SW 1271 (cell line): ENCODE data around the gene DCDC1.

Source experiments
- DNase-seq, 2 experiments: peaks; one replicate each; lab custom pipeline; 2025; lab: John Stamatoyannopoulos, UW

The DCDC1 gene, protein sequence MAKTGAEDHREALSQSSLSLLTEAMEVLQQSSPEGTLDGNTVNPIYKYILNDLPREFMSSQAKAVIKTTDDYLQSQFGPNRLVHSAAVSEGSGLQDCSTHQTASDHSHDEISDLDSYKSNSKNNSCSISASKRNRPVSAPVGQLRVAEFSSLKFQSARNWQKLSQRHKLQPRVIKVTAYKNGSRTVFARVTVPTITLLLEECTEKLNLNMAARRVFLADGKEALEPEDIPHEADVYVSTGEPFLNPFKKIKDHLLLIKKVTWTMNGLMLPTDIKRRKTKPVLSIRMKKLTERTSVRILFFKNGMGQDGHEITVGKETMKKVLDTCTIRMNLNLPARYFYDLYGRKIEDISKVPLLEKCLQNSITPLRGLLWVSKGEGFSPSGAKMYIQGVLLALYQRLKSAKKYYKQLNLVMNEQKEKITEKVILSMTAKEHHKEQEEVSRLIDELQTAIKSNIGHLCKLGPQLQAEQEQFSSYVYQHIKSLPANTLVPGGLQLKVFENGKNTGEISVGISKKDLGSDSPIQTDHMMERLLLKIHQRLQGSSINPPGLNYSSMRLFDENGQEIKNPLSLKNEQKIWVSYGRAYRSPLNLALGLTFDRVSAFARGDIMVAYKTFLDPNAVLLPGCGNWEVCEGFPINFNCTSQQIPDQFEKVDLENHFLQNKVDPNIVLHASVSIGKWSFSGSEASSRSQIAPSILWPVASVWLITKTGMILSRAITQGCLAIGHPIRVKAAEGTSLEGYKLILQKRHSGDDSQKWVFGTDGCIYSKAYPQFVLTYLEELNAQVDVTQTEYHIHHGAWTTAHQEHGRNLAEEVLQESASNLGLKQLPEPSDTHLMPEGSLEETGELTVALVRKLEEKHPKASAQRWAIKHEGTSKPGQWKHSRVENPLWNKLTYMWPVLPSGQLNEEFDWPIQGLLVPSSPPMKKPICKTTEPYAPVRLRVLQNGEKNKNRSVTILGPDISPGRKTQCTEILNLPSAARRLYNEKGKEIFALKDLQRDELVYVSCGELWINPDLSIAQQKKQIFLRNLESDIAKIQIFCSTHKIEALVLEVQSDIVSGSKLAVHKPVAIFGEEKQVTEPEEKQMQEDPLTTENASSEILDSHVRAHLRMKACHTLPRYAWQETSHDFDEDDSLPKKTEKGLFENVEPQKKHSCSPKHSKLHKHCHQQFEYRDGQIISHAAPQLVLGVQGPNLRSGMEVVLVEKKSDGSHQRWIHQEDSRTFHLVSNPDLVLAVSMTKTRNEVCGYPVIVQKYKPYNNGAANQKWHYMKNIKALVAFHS (N-terminal part only)

GRCh38 chr11:31369348-31370329 lies at the start of gene DCDC1, which contains the start of gene DNAJC24:
Gene DCDC1 (minus strand): TSS chr11:31369739. CDS start chr11:31328280, 41,459 bp downstream.
Gene DNAJC24 (plus strand): TSS chr11:31369860. CDS start chr11:31370749, 889 bp downstream.
- peak; percentile 66 to 90 for DNase-seq

DNA sequence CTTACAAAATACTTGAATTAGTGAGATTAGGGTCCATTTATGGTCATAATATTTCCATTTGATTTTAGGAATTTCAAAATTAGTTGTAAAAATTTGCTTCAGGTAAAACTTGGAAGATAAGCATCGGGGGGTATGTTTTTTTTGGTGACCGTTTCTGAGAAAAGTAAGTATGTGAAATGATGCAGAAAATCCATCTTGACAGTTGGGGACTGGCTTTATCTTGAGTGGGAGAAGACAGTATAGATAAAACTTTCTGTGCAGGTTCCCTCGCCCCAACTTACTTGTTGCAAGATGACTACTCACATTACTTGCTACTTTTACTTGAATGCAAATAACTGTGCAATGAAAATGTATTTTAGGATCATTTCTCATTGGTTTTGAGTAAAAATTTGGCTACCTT lies 49.6 kb upstream of the DCDC1 start:
- DNase-seq = no peak

DNA sequence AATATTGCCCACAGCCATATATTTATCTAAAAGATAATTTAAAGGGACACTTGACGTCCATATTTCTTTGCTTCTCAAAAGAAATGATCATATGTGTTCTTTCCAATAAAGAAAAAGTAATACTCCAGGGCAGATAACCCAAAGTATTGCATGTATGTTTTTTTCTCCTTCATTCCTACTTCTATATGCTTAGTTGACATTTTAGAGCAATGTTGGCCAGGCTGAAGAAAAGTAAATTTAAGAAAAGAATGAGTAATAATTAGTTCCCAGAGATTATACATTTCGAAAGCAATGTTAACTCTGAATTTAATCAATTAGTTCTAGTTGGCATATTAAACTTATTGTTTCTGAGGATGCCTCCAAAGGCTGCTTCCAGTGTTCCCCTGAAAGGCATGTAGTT lies 48.3 kb upstream of the DCDC1 start:
- DNase-seq = no peak

- no peak for DNase-seq
Measured at GRCh38 chr11:31417357-31417756, 47.8 kb upstream of the DCDC1 start.

DNA sequence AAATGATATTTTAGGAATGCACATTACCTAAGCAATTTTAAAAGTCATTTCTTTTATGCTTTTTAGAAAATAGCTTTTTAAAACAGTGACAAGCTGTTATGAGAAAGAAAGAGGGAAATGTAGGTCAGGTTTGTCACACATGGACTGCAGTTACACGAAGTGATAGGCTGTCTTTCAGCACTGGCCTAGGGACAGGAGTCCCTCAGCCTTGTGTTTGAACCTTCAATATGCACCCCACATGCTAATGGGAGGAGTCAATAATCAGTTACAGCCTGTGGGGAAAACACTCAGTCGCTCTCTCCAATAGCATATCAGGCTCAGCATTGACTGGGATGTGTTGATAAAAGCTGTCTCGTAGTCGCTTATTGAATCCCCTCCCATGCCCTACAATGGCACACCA lies 45.9 kb upstream of the DCDC1 start:
- DNase-seq = no peak

- no peak for DNase-seq
Measured at GRCh38 chr11:31414338-31414737, 44.8 kb upstream of the DCDC1 start.

- no peak for DNase-seq
Measured at GRCh38 chr11:31412946-31413345, 43.4 kb upstream of the DCDC1 start.

DNA sequence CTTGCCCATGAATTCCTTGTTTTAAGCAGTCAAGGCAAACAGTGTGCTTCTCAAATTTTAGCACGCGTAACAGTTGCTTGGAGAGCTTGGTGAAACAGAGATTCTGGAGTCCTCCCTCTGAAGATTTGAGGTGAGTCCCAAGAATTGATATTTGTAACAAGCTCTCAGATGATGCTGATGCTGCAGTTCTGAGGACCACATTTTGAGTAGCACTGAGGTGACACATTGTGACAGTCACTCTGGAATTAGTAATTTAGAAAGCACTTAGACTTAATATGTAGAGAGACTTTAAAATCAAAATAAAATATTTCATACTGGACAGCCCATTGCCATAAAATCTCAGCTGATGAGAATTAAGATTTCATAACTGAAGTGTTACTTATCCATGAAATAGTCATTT lies 38.7 kb upstream of the DCDC1 start:
- DNase-seq = no peak

DNA sequence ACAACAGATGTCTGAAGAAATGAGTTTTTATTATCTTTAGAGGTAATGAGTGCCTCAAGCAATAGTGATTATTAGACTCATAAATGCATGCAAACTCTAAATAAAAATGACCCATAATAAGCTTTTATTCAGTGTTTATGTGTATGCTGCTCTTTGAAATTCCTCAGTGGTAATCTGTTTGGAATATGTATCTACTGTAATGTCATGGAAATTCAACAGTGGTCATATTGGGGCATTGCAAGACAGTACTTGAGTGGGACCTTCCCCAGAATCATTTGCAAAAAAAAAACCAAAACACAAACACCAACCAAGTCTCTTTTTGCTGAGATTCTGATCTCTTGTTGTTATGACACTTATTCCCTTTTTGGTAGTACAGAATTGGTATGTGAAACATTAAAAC lies 35.1 kb upstream of the DCDC1 start:
- no peak for DNase-seq

DNA sequence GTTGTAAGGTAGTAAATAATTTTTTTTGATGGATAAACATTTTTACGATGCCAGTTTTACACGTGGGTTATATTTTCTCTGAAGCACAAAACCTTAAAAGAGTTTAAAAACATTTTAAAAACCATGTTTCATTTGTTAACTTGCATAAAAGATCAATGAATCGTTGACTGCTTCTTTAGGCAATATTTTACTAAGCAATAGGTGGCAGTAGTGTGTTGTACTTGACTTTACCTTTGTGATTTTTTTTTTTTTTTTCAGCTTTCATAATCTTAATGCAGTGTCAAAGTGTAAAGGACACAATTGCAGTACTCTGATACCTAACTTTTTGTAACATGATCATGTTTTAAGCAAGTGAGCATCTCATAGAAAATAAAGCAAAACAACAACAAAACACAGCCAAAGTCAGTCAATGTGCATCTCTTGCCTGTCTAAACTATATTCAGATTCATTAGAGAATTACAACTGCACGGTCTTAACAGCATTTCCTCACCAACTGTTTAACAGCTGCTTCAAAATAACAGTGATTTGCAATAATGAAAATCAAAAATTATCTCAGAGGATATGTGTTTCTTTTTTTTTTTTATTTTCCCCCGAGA lies 27.8 kb upstream of the DCDC1 start:
- peak in 1 of 2 experiments; percentile 23 for DNase-seq

DNA sequence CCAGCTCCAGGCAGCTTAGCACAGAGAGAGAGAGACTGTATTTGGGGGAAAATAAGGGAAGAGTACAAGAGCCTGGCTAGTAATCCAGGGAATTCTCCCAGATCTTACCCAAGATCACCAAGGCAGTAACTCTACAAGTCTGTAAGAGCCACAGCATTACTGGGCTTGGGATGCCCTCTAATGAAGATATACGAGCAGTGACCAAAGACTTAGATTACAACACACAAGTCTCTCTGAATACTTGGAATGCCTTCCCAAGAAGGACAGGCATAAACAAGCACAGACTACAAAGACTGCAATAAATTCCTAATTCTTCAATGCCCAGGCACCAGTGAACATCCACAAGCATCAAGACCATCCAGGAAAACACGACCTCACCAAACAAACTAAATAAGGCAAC lies 17.8 kb upstream of the DCDC1 start:
- no peak for DNase-seq

DNA sequence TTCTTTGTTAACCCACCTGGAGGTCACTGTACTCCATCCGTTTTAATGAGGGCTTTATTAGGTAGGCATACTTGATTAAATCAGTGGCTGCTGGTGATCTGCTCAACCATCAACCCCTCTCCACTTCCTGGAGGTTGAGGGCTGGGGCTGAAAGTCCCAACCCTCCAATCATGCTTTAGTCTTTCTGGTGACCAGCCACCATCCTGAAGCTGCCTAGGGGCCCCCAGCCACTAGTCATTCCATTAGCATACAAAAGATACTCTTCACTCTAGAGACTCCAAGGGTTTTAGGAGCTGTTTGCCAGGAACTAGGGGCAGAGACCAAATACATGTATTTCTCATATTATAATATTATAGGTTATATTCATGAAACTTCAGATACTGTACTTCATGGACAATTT lies 13.6 kb upstream of the DCDC1 start:
- no peak for DNase-seq

GRCh38 chr11:31375879-31376278 lies 6.3 kb upstream of the DCDC1 start:
- DNase-seq = no peak

- no peak for DNase-seq
Measured at GRCh38 chr11:31366795-31367194, 2.7 kb downstream of the DCDC1 start.

- DNase-seq = no peak
Measured at GRCh38 chr11:31361743-31362142, 7.8 kb downstream of the DCDC1 start.

- DNase-seq = no peak
Measured at GRCh38 chr11:31355817-31356216, 13.7 kb downstream of the DCDC1 start.

DNA sequence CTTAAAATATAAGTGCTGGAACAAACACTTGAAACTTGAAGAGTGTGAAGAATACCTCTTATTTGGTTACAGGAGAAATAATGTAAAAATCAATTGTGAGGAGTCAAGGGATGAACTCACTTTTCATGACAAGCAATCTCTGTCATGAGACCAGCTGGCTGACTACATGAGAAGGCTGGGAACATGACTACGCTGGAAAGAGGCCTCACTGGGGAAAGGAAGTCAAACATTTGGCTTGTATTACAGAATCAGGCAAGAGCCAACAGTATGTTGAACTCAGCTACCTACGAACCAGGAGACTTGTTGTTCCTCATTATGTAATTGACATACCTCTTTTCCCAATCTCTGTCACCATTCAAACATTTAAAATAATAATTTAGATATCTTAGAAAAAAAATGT lies 14.4 kb downstream of the DCDC1 start:
- DNase-seq = no peak

GRCh38 chr11:31351168-31351567 lies 18.4 kb downstream of the DCDC1 start:
- no peak for DNase-seq

- DNase-seq = peak in 1 of 2 experiments; percentile 16
Measured at GRCh38 chr11:31340903-31341572, 28.5 kb downstream of the DCDC1 start.

DNA sequence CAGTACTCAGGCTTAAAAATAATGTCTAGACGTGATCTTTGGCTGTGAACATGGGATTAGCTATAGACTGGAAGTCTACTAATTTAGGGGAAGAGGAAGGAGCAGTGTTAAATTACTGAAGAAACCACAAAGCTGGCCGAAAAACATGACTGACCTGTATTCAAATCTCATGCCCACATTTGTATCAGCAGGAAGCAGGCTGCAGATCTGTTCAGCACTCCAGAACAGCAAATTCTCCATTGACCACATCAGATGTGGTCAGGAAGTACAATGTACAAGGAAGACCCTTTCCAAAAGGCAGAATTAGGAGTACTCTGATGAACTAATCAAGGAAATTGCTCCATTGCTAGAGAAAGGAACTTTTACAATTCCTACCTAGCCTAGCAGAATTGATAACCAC lies 31.7 kb downstream of the DCDC1 start:
- no peak for DNase-seq
